NCI-H526 (cell line): ENCODE results near the gene ZNF135.
A peak's percentile ranks its signal among the peaks of the same experiment; 100 is the strongest.

Source experiments
- DNase-seq, 2 experiments: peaks; one replicate each; lab custom pipeline; 2025; lab: John Stamatoyannopoulos, UW

ZNF135 gene

GRCh38 chr19:58046856-58047255 lies 12.2 kb upstream of the ZNF135 start:
- DNase-seq = no peak

- no peak for DNase-seq
These were observed 11.4 kb upstream of the ZNF135 start for GRCh38 chr19:58047672-58048071.

DNA sequence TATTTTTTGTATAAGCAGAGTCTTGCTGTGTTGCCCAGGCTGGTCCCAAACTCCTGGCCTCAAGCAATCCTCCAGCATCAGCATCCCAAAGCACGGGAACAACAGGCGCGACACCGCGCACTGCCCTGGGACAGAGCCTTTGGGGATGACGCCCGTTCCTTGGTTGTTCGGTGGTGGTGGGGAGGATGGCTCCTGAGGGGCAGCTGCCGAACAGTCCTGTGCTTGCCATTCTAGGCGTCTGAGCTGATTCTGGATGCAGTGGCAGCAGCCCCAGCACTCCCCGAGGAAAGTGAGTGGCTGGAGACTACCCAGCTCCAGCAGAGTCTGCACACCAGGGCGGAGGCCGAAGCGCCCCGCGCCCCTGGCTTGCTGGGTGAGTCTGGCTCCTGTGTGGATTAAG lies 6.8 kb upstream of the ZNF135 start:
- DNase-seq = no peak

DNA sequence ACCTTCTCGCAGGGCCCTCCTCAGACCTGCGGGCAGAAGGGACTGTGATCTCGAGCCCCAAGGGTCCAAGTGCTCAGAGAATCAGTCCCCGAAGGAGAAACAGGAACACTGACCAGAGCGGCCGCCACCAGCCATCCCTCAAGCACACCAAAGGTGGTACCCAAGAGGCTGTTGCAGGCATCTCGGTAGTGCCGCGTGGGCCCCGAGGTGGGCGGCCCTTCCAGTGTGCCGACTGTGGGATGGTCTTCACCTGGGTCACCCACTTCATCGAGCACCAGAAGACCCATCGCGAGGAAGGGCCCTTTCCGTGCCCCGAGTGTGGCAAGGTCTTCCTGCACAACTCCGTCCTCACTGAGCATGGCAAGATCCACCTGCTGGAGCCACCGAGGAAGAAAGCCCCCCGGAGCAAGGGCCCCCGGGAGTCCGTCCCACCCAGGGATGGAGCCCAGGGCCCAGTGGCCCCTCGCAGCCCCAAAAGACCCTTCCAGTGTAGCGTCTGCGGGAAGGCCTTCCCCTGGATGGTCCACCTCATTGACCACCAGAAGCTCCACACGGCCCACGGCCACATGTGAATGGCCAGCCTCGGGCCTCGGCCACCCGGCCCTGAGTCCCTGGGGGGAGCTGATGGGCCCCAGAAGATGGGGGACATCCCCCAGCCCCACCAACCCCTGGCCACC lies 5.5 kb upstream of the ZNF135 start:
- no peak for DNase-seq

DNA sequence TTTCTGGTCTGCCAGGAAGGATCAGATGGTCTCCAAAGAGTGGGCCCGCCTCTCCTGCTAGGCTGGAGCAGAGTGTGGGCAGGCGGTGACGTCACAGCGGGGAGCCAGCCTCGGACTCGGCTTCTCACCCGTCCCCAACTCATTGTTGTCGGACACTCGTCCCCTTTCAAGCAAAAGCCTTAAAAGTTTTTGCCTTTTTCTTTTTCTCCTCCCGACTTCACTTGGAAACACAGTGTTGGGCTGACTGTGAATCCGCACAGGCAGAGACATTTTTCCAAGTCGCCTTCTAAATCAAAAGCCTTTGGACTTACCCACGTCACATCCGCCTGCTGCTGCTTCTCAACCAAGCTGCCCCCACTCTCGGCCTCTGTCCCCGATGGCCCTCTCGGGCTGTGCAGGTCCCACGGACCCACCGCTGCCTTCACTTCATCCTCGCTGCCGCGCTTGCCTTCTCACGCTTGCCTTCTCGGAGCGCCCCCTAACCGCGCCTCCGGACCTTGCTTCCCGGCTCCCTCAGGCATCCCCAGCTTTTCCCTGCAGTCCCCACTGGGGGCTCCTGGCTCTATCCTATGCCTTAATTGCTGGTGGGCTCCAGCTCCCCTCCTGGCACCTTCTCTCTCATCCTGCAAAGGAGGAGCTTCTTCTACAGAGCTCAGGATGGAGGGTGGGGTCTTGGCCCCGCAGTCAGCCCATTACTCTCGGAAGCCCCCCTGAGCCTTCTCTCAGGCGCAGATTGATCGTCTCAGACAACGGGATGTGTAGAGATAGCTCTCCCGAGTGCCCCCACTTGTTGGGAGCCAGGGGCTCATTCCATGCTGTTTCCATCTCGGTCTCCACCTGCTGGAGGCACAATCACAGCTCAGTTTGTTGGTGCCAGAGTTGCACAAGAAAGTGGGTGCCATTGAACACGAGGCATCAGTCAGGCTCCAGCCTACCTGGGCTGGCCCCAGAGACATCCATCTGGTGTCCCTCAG lies 3.9 kb upstream of the ZNF135 start:
- peak in 1 of 2 experiments; percentile 23 for DNase-seq

- DNase-seq = no peak
These were observed 2.8 kb upstream of the ZNF135 start for GRCh38 chr19:58056261-58056660.

DNA sequence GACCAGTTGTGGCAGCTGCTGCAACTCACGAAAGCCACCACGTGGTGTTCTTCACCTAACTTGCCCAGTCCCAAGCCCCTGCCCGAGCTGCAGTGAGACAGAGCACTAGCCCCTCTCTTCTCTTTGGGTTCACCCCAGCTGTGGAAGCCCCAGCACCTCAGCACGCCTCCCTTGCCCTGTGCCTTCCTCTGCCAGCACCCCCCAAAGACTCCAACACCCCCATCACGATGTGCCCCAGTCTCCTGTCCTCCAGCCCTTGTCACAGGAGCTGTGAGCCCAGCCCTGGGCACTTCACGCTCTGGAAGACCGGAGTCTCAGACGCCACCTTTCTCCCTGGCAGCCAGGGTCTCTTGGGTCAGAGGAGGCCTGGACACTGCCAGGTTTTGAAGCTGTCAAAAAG lies 2.2 kb upstream of the ZNF135 start:
- DNase-seq = no peak

- DNase-seq = no peak
These were observed 615 bp upstream of the ZNF135 start for GRCh38 chr19:58058467-58058866.

- DNase-seq = no peak
These were observed 593 bp downstream of the ZNF135 start for GRCh38 chr19:58059671-58060078.

DNA sequence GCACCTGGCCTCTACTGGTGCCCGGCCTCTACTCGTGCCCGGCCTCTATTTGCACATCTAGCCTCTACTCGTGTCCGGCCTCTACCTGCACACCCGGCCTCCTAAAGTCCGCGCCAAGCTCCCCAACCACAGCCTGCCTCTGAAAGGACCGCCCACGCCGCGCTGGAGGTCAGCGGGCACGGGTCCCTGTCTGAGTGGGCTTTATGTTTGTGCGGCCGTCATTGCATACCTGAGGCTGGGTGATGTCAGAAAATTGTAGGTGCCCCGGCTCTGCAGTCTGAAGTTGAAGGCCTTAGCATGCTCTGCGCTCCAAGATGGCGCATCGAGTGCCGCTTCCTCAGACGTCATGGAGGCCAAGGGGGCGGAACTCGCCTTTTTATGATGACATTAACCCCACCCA lies 1.1 kb downstream of the ZNF135 start:
- no peak for DNase-seq

DNA sequence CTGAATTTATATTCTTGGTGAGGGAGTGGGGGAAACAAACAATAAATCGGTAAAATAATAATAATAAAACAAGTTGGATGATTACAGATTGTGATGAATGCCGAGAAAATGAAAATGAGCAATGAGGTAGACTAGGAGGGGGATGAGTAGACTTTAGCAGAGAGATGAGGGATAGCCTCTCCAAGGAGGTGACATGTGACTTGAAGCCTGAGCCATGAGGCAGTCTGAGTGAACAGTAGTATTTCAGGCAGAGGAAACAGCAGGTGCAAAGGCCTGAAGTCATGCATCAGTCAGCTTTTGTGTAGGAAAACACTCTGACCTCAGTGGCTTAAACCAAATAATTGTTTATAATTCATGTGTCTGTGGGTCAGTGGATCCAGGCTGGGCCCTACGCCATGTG lies 4.6 kb downstream of the ZNF135 start:
- no peak for DNase-seq

- no peak for DNase-seq
These were observed 8.3 kb downstream of the ZNF135 start for GRCh38 chr19:58067240-58067912.

- DNase-seq = no peak
These were observed 20.7 kb downstream of the ZNF135 start for GRCh38 chr19:58079792-58080191.

DNA sequence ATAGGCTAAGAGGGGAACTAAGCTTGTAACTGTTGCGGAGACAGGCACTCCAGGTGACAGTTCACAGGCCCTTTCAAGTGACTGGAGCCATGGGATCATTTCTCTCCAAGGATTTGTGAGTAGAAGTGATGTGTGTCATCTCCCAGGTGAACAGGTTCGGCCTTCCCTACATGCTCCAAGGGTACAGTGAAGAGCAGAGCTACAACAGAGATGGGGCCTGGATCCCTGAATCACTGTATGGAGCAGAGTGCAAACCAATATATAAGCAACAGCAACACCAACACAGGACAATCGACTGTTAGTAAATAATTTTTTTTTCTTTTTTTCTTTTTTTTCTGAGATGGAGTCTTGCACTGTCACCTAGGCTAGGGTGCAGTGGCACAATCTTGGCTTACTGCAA lies 23.9 kb downstream of the ZNF135 start:
- no peak for DNase-seq

DNA sequence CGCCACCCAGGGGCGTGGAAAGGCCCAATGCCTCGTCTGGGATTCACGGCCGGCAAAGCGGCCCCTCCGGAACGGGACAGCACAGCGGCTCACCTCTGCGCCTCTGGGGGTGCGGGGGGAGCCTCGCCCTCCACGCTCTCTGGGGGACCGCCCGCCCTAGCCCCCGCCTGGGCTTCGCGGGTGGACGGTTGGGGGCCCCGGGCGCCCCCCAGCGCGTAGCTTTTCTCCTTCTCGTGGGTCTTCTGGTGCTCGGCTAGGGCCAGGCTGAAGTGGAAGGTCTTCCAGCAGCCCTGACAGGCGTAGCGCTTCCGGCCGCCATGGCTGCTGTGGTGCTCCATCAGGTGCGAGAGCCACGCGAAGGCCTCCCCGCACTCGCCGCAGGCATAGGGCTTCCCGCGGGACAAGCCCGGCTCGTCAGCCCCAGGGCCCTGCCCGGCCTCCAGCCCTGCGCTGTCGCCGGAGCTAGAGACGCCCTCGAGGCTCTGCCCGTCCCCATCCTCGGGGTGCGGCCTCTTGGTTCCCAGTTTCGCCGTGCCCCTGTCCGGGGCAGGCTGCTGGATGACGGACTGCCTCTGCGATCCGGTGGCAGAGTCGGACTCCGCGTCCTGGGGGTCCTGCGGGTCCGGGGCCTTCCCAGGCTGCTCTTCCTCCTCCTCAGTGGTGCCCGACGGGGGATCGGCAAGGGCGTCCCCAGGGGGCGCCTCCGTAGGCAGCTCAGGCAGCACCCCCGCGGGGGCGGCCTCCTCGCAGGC lies 25.7 kb downstream of the ZNF135 start:
- no peak for DNase-seq

- DNase-seq = no peak
These were observed 26.3 kb downstream of the ZNF135 start for GRCh38 chr19:58085348-58085875.

DNA sequence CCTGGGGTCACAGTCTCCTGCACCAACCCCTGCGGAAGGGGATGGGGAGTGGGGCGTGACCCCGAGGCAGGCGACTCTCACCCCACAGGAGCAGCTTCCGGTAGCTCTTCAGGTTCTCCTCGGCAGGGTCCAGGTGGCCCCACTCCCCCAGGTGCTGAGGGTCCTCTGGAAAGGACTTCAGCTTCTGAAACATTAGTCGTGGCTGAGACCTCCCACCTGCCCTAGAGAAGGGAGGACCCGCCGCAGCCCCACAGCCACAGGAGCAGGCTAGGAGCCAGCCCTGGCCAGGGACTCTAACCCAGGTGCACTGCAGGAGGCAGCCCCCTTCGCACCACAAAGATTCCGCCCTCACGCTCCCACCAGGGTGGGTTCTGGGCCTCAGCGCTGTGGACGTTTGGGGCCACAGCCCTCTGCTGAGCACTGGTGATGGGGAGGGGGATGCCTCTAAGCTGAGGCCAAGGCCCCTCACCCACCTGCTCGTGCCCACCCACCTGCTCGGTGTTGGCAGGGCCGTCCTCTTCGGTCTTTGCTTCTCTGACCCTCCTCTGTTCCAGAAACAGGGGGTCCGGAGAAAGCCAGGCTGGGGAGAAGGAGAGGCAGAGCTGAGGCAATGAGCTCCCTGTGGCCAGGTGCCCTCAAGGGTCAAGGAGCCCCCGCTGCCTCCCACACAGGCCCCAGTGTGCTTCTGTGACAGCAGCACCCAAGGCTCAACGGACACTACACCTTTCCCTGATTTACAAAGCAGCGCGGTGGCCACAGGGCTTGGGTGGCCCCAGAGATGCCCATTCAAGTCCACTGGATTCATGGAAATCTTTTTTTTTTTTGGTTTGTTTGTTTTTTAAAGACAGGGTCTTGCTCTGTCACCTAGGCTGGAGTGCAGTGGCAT lies 28.0 kb downstream of the ZNF135 start:
- no peak for DNase-seq

- DNase-seq = no peak
These were observed 29.5 kb downstream of the ZNF135 start for GRCh38 chr19:58088521-58089052.

DNA sequence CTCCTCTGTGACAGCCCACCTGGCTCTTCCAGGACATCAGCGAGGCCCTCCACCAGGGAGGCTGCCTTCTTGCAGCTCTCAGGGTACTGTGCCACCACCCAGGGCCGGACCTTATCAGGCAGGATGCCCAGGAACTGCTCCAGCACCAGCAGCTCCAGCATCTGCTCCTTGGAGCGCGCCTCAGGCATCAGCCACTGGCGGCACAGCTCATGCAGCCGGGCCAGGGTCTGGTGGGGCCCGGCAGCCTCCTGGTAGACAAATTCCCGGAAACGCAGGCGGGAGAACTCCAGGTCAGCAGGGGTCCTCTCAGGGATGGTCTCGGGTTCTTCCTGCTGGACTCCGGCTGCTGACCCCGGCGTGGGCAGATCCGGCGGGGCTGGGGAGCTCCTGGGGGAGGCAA lies 30.8 kb downstream of the ZNF135 start:
- no peak for DNase-seq

DNA sequence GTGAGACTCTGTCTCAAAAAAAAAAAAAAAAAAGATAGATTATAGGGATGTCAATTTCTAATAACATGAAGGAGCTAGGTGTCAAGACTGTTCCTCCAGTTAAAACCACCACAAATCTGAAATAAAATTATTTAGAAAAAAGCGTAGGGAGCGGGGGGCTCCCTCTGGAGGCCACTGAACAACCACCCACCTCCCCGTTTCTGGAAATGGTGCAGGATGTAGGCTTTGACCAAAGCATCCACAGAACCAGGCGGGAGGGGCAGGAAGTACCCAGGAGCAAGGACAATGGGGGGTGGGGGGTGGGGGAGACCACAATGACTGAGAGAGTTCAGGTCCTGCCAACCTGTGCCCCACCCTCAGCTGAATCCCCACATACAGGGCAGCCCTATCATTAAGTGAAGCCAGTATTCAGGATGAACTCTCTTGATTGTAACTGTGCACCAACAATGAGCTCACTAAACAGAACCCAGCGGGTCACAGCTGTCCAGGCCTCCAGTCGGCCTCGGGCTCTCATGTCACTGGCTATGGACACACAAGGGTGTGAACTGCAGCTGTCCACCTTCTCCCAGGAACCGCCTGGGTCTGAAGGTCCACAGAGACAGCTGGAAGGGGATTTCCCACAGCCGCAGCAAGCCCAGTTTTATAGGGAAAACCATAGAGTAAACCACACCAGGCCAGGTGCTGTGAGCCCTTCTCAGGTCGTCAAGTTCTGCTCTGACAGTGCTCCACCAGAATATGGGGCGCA lies 32.3 kb downstream of the ZNF135 start:
- DNase-seq = no peak
